ENCODE data around the gene ZBTB38. TPM values are rescaled to one million over a fixed set of nuclear protein-coding genes. Genes with fewer than 3 reads are reported as not detected.

Gene ZBTB38
- total RNA-seq, 3 donors from 2014 or later (not counting 1 experiment from before 2014, with no cell fraction given): 40.3 to 68.3 (median 56.7) TPM

- Mint-ChIP-seq H3K9me3 (no peaks in the 10 kb centered on the region), H3K27me3 (ENCODE audit: low read depth in 2 of 2) (no peaks in the 10 kb centered on the region), H3K27ac (peak overlapping the region in 1 of 2 donors; percentile 67), H3K4me3 (no peak overlapping the region), H3K36me3 (peaks cover 9% of the 10 kb centered on the region), H3K4me1 (peaks cover 50 to 56% of the 10 kb centered on the region in 2 donors)
- Histone ChIP-seq H3K4me1 (ENCODE audit: control insufficient read depth, insufficient read depth, low read length) (peaks cover 36% of the 10 kb centered on the region), H3K36me3 (ENCODE audit: control insufficient read depth, insufficient read depth, low read length) (peaks cover 25% of the 10 kb centered on the region), H3K9me3 (ENCODE audit: control insufficient read depth, insufficient read depth, low read length) (no peaks in the 10 kb centered on the region), H3K4me3 (ENCODE audit: low read length) (no peak overlapping the region), H3K27me3 (ENCODE audit: control insufficient read depth, insufficient read depth, low read length) (no peaks in the 10 kb centered on the region), H3K27ac (ENCODE audit: low read length) (no peak overlapping the region)
- ATAC-seq: no peak
- intact Hi-C loops (cut with micrococcal nuclease): no loop called here
- TF ChIP-seq CTCF (IDR thresholded peaks at IDR 0.05): no peak
- no peak for DNase-seq
- WGBS (ENCODE audit: insufficient coverage): 89% methylated on average over 3 of the region's 4 CpGs
These were observed 37.3 kb downstream of the ZBTB38 start for GRCh38 chr3:141405591-141405990.

- Mint-ChIP-seq H3K36me3 (peaks cover 9% of the 10 kb centered on the region), H3K9me3 (no peaks in the 10 kb centered on the region), H3K4me3 (no peak overlapping the region), H3K27me3 (ENCODE audit: low read depth in 2 of 2) (no peaks in the 10 kb centered on the region), H3K4me1 (peaks cover 55 to 62% of the 10 kb centered on the region in 2 donors), H3K27ac (peak overlapping the region; percentile 2 to 67)
- no peak overlapping the region for H3K4me3 ChIP-seq (ENCODE audit: low read length)
- H3K27me3 ChIP-seq (ENCODE audit: control insufficient read depth, insufficient read depth, low read length): no peaks in the 10 kb centered on the region
- peaks cover 25% of the 10 kb centered on the region for H3K36me3 ChIP-seq (ENCODE audit: control insufficient read depth, insufficient read depth, low read length)
- ATAC-seq (no peak), DNase-seq (no peak)
- intact Hi-C loops (cut with micrococcal nuclease): no loop called here
- H3K9me3 ChIP-seq (ENCODE audit: control insufficient read depth, insufficient read depth, low read length): no peaks in the 10 kb centered on the region
- no peak overlapping the region for H3K27ac ChIP-seq (ENCODE audit: low read length)
- WGBS (ENCODE audit: insufficient coverage): 95% methylated on average over 2 of the region's 2 CpGs
- TF ChIP-seq CTCF (IDR thresholded peaks at IDR 0.05): no peak
- peaks cover 42% of the 10 kb centered on the region for H3K4me1 ChIP-seq (ENCODE audit: control insufficient read depth, insufficient read depth, low read length)
These were observed 38.0 kb downstream of the ZBTB38 start for GRCh38 chr3:141406265-141406664.

GRCh38 chr3:141407047-141407446, 38.7 kb downstream of the ZBTB38 start:
- intact Hi-C loops (cut with micrococcal nuclease): no loop called here

More at GRCh38 chr3:141407047-141407446, 38.7 kb downstream of the ZBTB38 start:
- no peaks in the 10 kb centered on the region for H3K27me3 ChIP-seq (ENCODE audit: control insufficient read depth, insufficient read depth, low read length)
- no peaks in the 10 kb centered on the region for H3K9me3 ChIP-seq (ENCODE audit: control insufficient read depth, insufficient read depth, low read length)
- Mint-ChIP-seq H3K9me3 (no peaks in the 10 kb centered on the region), H3K4me1 (peaks cover 63 to 66% of the 10 kb centered on the region in 2 donors), H3K27me3 (ENCODE audit: low read depth in 2 of 2) (no peaks in the 10 kb centered on the region), H3K27ac (no peak overlapping the region), H3K36me3 (peaks cover 9% of the 10 kb centered on the region), H3K4me3 (no peak overlapping the region)
- TF ChIP-seq CTCF (IDR thresholded peaks at IDR 0.05): no peak
- DNase-seq (no peak), ATAC-seq (no peak)
- 100% methylated on average over 4 of the region's 4 CpGs for WGBS (ENCODE audit: insufficient coverage)
- H3K4me1 ChIP-seq (ENCODE audit: control insufficient read depth, insufficient read depth, low read length): peaks cover 39% of the 10 kb centered on the region
- H3K27ac ChIP-seq (ENCODE audit: low read length): no peak overlapping the region
- H3K36me3 ChIP-seq (ENCODE audit: control insufficient read depth, insufficient read depth, low read length): peaks cover 25% of the 10 kb centered on the region
- no peak overlapping the region for H3K4me3 ChIP-seq (ENCODE audit: low read length)

Measured in natural killer cell (primary cell).